HG03439 (cell line): ENCODE data around the gene TMOD1.
"Not testable (repeated sequence)": the region's sequence is repeated elsewhere in the genome, so short reads cannot be mapped to it uniquely, and the experiment has no call there.

ENCODE experiments used
- ATAC-seq: cut with Tn5 transposase; IDR thresholded peaks from one replicate; pipeline ENCODE4 v1.9.1; 2021; ENCODE audit warnings: mild to moderate bottlenecking, moderate library complexity; ENCODE audit not compliant: unreplicated experiment

TMOD1 gene

GRCh38 chr9:97586909-97587308 is 85.4 kb downstream of the TMOD1 start:
- not testable (repeated sequence) for ATAC-seq

GRCh38 chr9:97591535-97591934 is 90.1 kb downstream of the TMOD1 start:
- no peak for ATAC-seq

- ATAC-seq: no peak
Measured at GRCh38 chr9:97592126-97592525, 90.7 kb downstream of the TMOD1 start.

- no peak for ATAC-seq
Measured at GRCh38 chr9:97593960-97594359, 92.5 kb downstream of the TMOD1 start.

- ATAC-seq: no peak
Measured at GRCh38 chr9:97594381-97594921, 93.0 kb downstream of the TMOD1 start.

- no peak for ATAC-seq
Measured at GRCh38 chr9:97596906-97597305, 95.4 kb downstream of the TMOD1 start.

- ATAC-seq: peak; percentile 74
Measured at GRCh38 chr9:97598461-97599288, 97.2 kb downstream of the TMOD1 start.

- ATAC-seq: no peak
Measured at GRCh38 chr9:97599314-97599846, 97.9 kb downstream of the TMOD1 start.

- no peak for ATAC-seq
Measured at GRCh38 chr9:97600531-97601227, 99.2 kb downstream of the TMOD1 start.

- ATAC-seq: no peak
Measured at GRCh38 chr9:97601228-97601898, 99.9 kb downstream of the TMOD1 start.

GRCh38 chr9:97602430-97602829 is 101.0 kb downstream of the TMOD1 start:
- no peak for ATAC-seq

- no peak for ATAC-seq
Measured at GRCh38 chr9:97604901-97605645, 103.6 kb downstream of the TMOD1 start.

- no peak for ATAC-seq
Measured at GRCh38 chr9:97615439-97616072, 114.1 kb downstream of the TMOD1 start.

- ATAC-seq: no peak
Measured at GRCh38 chr9:97617939-97618416, 116.5 kb downstream of the TMOD1 start.

GRCh38 chr9:97620063-97620462 is 118.6 kb downstream of the TMOD1 start:
- ATAC-seq: not testable (repeated sequence)

- not testable (repeated sequence) for ATAC-seq
Measured at GRCh38 chr9:97622483-97622882, 121.0 kb downstream of the TMOD1 start.

- no peak for ATAC-seq
Measured at GRCh38 chr9:97623946-97624345, 122.5 kb downstream of the TMOD1 start.

GRCh38 chr9:97625620-97626019 is 124.2 kb downstream of the TMOD1 start:
- ATAC-seq: no peak

- no peak for ATAC-seq
Measured at GRCh38 chr9:97627624-97628023, 126.2 kb downstream of the TMOD1 start.

GRCh38 chr9:97628668-97629067 is 127.2 kb downstream of the TMOD1 start:
- ATAC-seq: no peak
